ENCODE measurements around the gene GSN. TPM values are rescaled to one million over a fixed set of nuclear protein-coding genes. Genes with fewer than 3 reads are reported as not detected.
A peak's percentile ranks its signal among the peaks of the same experiment; 100 is the strongest.

GSN gene
- total and polyA plus RNA-seq, 2 of the 8 experiments (the other 6 are each of a cell fraction or from before 2014, with no cell fraction given), result 52.3 to 94.5 TPM

DNA sequence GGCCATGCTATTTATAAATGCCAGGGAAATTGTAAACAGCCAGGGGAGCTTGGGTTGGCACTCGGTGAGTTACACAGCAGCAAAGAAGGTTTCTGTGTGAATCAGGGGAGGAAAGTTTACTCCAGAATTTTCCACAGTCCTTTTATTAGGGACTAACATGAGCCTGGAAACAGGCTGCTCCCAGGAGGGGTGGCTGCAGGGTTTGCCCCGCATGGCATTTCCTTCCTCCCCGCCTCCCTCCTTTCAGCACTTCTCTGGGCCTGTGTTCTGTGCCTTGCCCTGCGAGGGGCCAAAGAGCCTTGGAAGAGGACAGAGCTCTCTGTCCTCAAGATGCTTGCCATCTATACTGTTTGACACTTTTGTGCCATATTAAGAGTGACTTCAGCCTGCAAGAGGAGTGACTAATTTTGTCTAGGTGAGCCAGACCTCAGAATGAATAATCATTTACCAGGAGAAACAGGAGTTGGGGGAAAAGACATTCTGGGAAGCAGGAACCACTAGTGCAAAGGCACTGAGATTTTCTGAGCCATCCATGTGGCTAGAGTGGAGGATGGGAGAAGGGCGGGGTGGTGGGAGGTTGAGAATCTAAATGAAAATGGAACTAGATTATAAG is 1.8 kb downstream of the GSN start:
- H2BK15ac ChIP-seq (ENCODE audit: low read length), result no peak overlapping the region
- ChIA-PET POLR2A (ENCODE audit: partially characterized antibody) (interaction anchor here (1.3 to 2.6 kb wide), 3 partner anchors 9 to 17 kb away, joined by 4 to 19 read pairs (median 8); no protein-coding TSS in a partner anchor), CTCF (ENCODE audit: partially characterized antibody) (interaction anchor here (0.5 to 6.1 kb wide), 11 partner anchors 8 to 109 kb away, joined by 3 to 53 read pairs (median 7); no protein-coding TSS in a partner anchor)
- H3K14ac ChIP-seq (ENCODE audit: insufficient read length), result no peak overlapping the region
- peaks cover 0 to 29% (median 21%) of the 10 kb centered on the region in 4 experiments; a peak in 6 of 7 replicates for H3K27me3 ChIP-seq (replicated peaks in 1 of 4; ENCODE audit: control insufficient read depth in 3 of 4, extremely low read depth in 1 of 4, insufficient read depth in 3 of 4, low read length in 3 of 4)
- no peak for TF ChIP-seq PHF8 (conservative IDR thresholded peaks at IDR 0.05; ENCODE audit: low read depth, low read length)
- TF ChIP-seq EP300 (IDR thresholded peaks at IDR 0.05; ENCODE audit: borderline replicate concordance in 1 of 2, low read depth in 2 of 2, low read length in 2 of 2), result no peak
- no peak for TF ChIP-seq SP1 (IDR thresholded peaks at IDR 0.05; ENCODE audit: low read depth, low read length)
- TF ChIP-seq BACH1 (IDR thresholded peaks at IDR 0.05; ENCODE audit: low read length), result no peak
- no peak for TF ChIP-seq ATF3 (IDR thresholded peaks at IDR 0.05; ENCODE audit: insufficient read depth, low read depth, low read length)
- peak; percentile 9 for TF ChIP-seq ASH2L (IDR thresholded peaks at IDR 0.05; ENCODE audit: low read length)
- H3K4ac ChIP-seq (replicated peaks; ENCODE audit: insufficient read length, low read depth, low read length), result peak overlapping the region; percentile 6
- no peak overlapping the region for H4K91ac ChIP-seq (replicated peaks; ENCODE audit: insufficient read length, low read length)
- no peak overlapping the region for H3K27ac ChIP-seq (ENCODE audit: low read depth, low read length)
- H3K23me2 ChIP-seq (ENCODE audit: low read depth, low read length), result peaks cover 16% of the 10 kb centered on the region
- peaks cover 4 to 31% (median 12%) of the 10 kb centered on the region in 4 experiments for H3K4me1 ChIP-seq (replicated peaks in 1 of 4; ENCODE audit: control insufficient read depth in 3 of 4, insufficient read depth in 4 of 4, low read length in 3 of 4)
- H3K4me2 ChIP-seq (ENCODE audit: insufficient read depth in 1 of 2, low read depth in 2 of 2, low read length in 2 of 2), result peak overlapping the region; percentile 91 to 93
- no peak overlapping the region for H3K23ac ChIP-seq (ENCODE audit: insufficient read length)
- no peak overlapping the region for H3K56ac ChIP-seq (replicated peaks; ENCODE audit: insufficient read length, low read depth, low read length)
- FAIRE-seq (no peak), DNase-seq (ENCODE audit: low read depth in 1 of 2, low spot score in 2 of 2) (no peak)
- no peak overlapping the region for H2AFZ ChIP-seq (ENCODE audit: low read length)
- H2BK5ac ChIP-seq (ENCODE audit: low read depth, low read length), result 0 out of 2 replicates have a peak overlapping the region, but pooled peaks have one; percentile 18
- no peaks in the 10 kb centered on the region for H3K9me3 ChIP-seq (ENCODE audit: insufficient read depth in 2 of 2, low read depth in 1 of 2, low read length in 1 of 2)
- H3K79me2 ChIP-seq (ENCODE audit: control insufficient read depth in 1 of 2, insufficient read depth in 2 of 2, low read length in 2 of 2), result peaks cover 0 to 5% of the 10 kb centered on the region in 2 experiments; a peak in 1 of 4 replicates
- H3K4me3 ChIP-seq (ENCODE audit: extremely low read depth in 1 of 4, insufficient read depth in 2 of 4, low read depth in 3 of 4, low read length in 4 of 4), result peak overlapping the region in 3 of 4 experiments; percentile 71 to 94 (median 74); a peak in 6 of 8 replicates
- H3K79me1 ChIP-seq (ENCODE audit: low read depth, low read length), result no peaks in the 10 kb centered on the region
- 0 out of 2 replicates have a peak overlapping the region, but pooled peaks have one; percentile 8 for H2AK5ac ChIP-seq (ENCODE audit: low read depth, low read length)
- no peak overlapping the region for H2BK120ac ChIP-seq (replicated peaks; ENCODE audit: low read depth, low read length)
- H4K20me1 ChIP-seq (replicated peaks in 1 of 2; ENCODE audit: control insufficient read depth in 1 of 2, insufficient read depth in 2 of 2, low read length in 2 of 2), result no peaks in the 10 kb centered on the region
- no peaks in the 10 kb centered on the region for H3K36me3 ChIP-seq (ENCODE audit: control insufficient read depth in 2 of 4, insufficient read depth in 4 of 4, low read length in 3 of 4)
- no peak overlapping the region; the same call in 1 of the 2 replicates for H3K18ac ChIP-seq (ENCODE audit: extremely low read depth, low read length)
- no peak overlapping the region for H4K5ac ChIP-seq (ENCODE audit: insufficient read length, low read depth, low read length)
- H3K9ac ChIP-seq (replicated peaks in 1 of 4; ENCODE audit: extremely low read depth in 1 of 4, low read depth in 3 of 4, low read length in 3 of 4), result no peak overlapping the region
- H4K8ac ChIP-seq (ENCODE audit: extremely low read depth, insufficient read depth, low read length), result no peak overlapping the region
- H2BK20ac ChIP-seq (ENCODE audit: low read length), result peak overlapping the region; percentile 15; the same call in 1 of the 2 replicates
- H2BK12ac ChIP-seq (ENCODE audit: low read depth, low read length), result 0 out of 2 replicates have a peak overlapping the region, but pooled peaks have one; percentile 39
- WGBS, 2 experiments (ENCODE audit: extremely low coverage in 1 of 2, insufficient coverage in 1 of 2, insufficient read length in 1 of 2, insufficient replicate concordance in 2 of 2, low coverage in 1 of 2, low lambda C conversion rate in 2 of 2, missing lambda C conversion rate in 1 of 2), result 58% methylated on average over 5 of the region's 5 CpGs; no CpG with 5 or more reads in 1 of the 2 experiments

Measured in H1 (cell line).